Choroid plexus epithelial cell (primary cell): ENCODE data around the gene MIF.
"Not testable (repeated sequence)": the region's sequence is repeated elsewhere in the genome, so short reads cannot be mapped to it uniquely, and the experiment has no call there.

Experiments
- DNase-seq: peaks from one replicate; pipeline ENCODE4 v3.0.0-alpha.2; 2010; ENCODE audit warnings: low read depth
- H3K4me3 ChIP-seq: 2 replicates; pipeline ENCODE4 v1.5.1; 2011; ENCODE audit warnings: low read depth, mild to moderate bottlenecking, control low read depth, low read length, moderate library complexity
- CTCF ChIP-seq: conservative IDR thresholded peaks from 2 replicates; pipeline ENCODE4 v1.5.1; 2011; ENCODE audit warnings: low read depth, mild to moderate bottlenecking, control low read depth, inconsistent platforms, low read length, moderate library complexity

Gene MIF

GRCh38 chr22:23897320-23897719 is 3.1 kb downstream of the MIF start:
- H3K4me3 ChIP-seq, result no peak overlapping the region
- no peak for DNase-seq
- TF ChIP-seq CTCF, result no peak

DNA sequence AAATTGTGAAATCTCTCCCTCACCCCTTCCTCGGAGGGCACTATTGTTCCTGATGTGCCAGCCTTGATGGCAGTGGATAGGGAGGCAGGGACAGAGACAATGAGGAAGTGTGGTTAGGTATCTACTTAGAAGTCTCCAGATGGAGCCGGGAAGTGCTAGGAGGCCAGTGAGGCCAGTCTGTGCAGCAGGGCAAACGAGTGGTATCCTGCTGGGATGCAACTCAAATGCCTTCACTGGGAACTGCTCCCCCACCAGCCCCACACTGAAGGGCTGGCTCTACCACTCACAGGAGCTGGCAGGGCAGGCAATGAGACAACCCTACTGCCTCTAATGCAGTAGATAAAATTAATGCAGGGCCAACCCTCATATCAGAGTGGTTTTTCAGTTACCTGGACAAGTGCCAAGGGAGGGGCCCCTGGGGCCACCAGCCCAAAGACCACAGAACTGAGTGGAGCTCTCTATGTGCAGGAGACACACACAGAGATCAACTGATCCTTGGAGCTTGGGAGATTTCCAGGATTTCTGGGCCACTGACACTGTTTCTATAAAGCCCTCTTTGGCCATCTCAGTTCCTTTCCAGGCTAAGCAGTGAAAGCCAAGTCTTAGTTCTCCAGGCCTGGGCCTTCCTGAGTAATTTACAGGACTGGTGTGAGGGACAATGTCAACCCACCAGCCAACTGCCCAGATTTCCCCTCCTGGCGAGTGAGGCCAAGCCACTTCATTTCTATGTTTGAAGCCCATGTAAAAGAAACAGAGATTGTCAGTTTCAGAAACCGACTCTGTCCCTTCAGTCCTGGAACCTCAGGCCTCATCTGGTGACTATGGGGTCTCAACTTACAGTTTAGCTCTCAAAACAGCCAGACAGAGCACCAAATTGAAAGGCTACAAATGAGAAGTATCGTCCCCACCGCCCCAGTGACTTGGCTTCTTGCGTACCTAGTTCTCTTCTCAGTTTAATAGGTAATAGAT is 4.1 kb downstream of the MIF start:
- DNase-seq, result no peak
- no peak overlapping the region for H3K4me3 ChIP-seq
- no peak for TF ChIP-seq CTCF

GRCh38 chr22:23899042-23899745 is 5.0 kb downstream of the MIF start:
- DNase-seq, result no peak
- no peak overlapping the region for H3K4me3 ChIP-seq
- TF ChIP-seq CTCF, result no peak

GRCh38 chr22:23900227-23900626 is 6.0 kb downstream of the MIF start:
- H3K4me3 ChIP-seq, DNase-seq: not testable (repeated sequence)

- DNase-seq, result no peak
- no peak overlapping the region for H3K4me3 ChIP-seq
- TF ChIP-seq CTCF, result no peak
Measured at GRCh38 chr22:23901600-23901999, 7.4 kb downstream of the MIF start.

DNA sequence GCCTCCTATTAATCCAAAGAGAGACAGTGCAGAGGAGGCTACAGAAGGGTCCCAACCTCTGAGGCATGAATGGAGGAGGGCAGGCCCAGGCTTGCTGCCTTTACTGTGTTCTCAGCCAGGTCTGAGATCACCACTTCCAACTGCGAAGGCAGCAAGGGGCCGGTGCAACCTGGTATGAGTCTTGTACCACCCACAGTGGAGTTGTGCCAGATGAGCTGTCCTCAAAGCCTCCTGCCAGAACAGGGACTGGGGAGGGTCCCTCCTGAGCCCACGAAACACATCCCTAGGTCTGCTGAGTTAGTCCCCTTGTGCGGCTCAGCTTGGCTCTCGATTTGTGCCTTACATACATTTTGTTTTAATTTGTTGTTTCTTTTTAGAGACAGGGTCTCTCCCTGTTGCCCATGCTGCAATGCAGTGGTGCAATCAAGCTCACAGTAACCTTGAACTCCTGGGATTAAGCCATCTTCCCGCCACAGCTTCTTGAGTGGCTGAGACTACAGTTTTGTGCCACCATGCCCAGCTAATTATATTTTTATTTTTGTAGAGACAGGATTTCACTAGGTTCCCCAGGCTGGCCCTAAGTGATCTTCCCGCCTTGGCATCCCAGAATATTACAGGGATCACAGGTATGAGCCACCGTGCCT is 9.3 kb downstream of the MIF start:
- TF ChIP-seq CTCF, result no peak
- no peak overlapping the region for H3K4me3 ChIP-seq
- DNase-seq, result no peak

DNA sequence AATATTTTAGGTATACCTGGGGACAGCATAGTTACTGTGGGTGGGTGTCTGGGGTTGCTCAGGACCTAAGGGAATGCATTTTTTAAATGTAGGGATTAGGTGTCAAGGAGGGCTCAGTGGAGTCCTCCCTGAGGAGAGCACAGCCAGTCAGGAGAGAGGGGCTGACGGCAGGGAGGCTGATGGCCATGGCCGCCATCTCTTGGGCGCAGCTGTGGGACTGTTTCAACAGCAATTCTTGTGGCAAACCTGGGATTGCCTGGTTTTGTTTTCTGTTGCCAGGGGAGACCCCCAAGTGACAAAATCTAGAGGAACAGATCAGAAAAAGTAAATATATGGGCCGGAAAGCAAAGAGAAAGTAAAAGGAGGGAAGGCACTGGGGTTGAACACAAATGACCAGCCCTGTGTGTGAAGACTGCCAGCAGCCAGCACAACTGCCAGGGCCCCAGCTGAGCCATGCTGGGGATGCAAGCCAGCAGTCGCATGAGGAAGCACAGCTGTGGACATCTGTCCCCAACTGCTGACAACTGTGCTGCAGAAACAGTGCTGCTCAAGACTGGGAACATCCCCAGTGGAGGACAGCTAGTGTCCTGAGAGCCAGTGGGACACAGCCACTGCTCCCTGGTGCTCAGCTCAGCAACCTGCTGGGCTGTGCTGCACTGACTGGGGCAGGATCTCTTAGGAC is 10.5 kb downstream of the MIF start:
- no peak overlapping the region for H3K4me3 ChIP-seq
- DNase-seq, result no peak
- no peak for TF ChIP-seq CTCF
